Amniotic stem cell (primary cell): ENCODE measurements around the gene BHLHA15.

ENCODE experiments used
- DNase-seq: peaks from one replicate; lab custom pipeline; 2025; lab: John Stamatoyannopoulos, UW

Gene BHLHA15

GRCh38 chr7:98187138-98187502, 24.1 kb upstream of the BHLHA15 start:
- DNase-seq, result no peak

GRCh38 chr7:98189559-98189958, 21.7 kb upstream of the BHLHA15 start:
- no peak for DNase-seq

- no peak for DNase-seq
Measured at GRCh38 chr7:98191668-98192431, 19.4 kb upstream of the BHLHA15 start.

- no peak for DNase-seq
Measured at GRCh38 chr7:98192781-98193457, 18.3 kb upstream of the BHLHA15 start.

GRCh38 chr7:98193474-98194180, 17.6 kb upstream of the BHLHA15 start:
- no peak for DNase-seq

- DNase-seq, result no peak
Measured at GRCh38 chr7:98194186-98194585, 17.1 kb upstream of the BHLHA15 start.

GRCh38 chr7:98194672-98195457, 16.4 kb upstream of the BHLHA15 start:
- DNase-seq, result no peak

- DNase-seq, result no peak
Measured at GRCh38 chr7:98196706-98197605, 14.3 kb upstream of the BHLHA15 start.

- no peak for DNase-seq
Measured at GRCh38 chr7:98199131-98199530, 12.1 kb upstream of the BHLHA15 start.

GRCh38 chr7:98200364-98200763, 10.9 kb upstream of the BHLHA15 start:
- no peak for DNase-seq

- no peak for DNase-seq
Measured at GRCh38 chr7:98202367-98203195, 8.7 kb upstream of the BHLHA15 start.

- no peak for DNase-seq
Measured at GRCh38 chr7:98203261-98203963, 7.8 kb upstream of the BHLHA15 start.

- no peak for DNase-seq
Measured at GRCh38 chr7:98203964-98204605, 7.2 kb upstream of the BHLHA15 start.

- DNase-seq, result no peak
Measured at GRCh38 chr7:98204670-98205069, 6.6 kb upstream of the BHLHA15 start.

- DNase-seq, result no peak
Measured at GRCh38 chr7:98205162-98205845, 5.9 kb upstream of the BHLHA15 start.

GRCh38 chr7:98206451-98207330, 4.5 kb upstream of the BHLHA15 start:
- DNase-seq, result no peak

- no peak for DNase-seq
Measured at GRCh38 chr7:98209166-98209920, 1.9 kb upstream of the BHLHA15 start.
